Spleen (tissue), 11 donors: ENCODE results near the gene FAM117A. TPM values are rescaled to one million over a fixed set of nuclear protein-coding genes. Genes with fewer than 3 reads are reported as not detected.

Source experiments
- DNase-seq: peaks from one replicate; pipeline ENCODE4 v3.0.0-alpha.2; 2020
- H3K27ac ChIP-seq, 8 donors: fragments of 200-600 bp; sonication (generic) in 7 of 8; 1 replicate in 4 of 8; 2 replicates in 4 of 8; pipeline versions ENCODE4 v1.5.0 to v1.8.0; 2016 to 2021; ENCODE audit warnings: inconsistent platforms in 4 of 8, mild to moderate bottlenecking in 4 of 8, moderate library complexity in 1 of 8
- H3K27me3 ChIP-seq, 7 donors: fragments of 200-600 bp; sonication (generic) in 6 of 7; replicated peaks in 1 of 7; 1 replicate in 4 of 7; 2 replicates in 3 of 7; pipeline versions ENCODE4 v1.5.0 to v1.8.0; 2016 to 2021; ENCODE audit warnings: inconsistent platforms in 3 of 7, mild to moderate bottlenecking in 1 of 7
- H3K36me3 ChIP-seq, 6 donors: fragments of 200-600 bp; sonication (generic) in 5 of 6; 1 replicate in 4 of 6; 2 replicates in 2 of 6; pipeline versions ENCODE4 v1.5.0 to v1.8.0; 2016 to 2021; ENCODE audit warnings: inconsistent platforms in 2 of 6
- H3K4me1 ChIP-seq, 6 donors: fragments of 200-600 bp; sonication (generic) in 5 of 6; 1 replicate in 3 of 6; 2 replicates in 3 of 6; pipeline versions ENCODE4 v1.5.0 to v1.8.0; 2016 to 2021; ENCODE audit warnings: inconsistent platforms in 3 of 6
- H3K4me3 ChIP-seq, 8 donors: fragments of 200-600 bp; sonication (generic) in 7 of 8; 1 replicate in 4 of 8; 2 replicates in 4 of 8; pipeline versions ENCODE4 v1.5.0 to v1.8.0; 2016 to 2021; ENCODE audit warnings: inconsistent platforms in 4 of 8, mild to moderate bottlenecking in 4 of 8, moderate library complexity in 2 of 8
- H3K9me3 ChIP-seq, 8 donors: fragments of 200-600 bp; sonication (generic) in 7 of 8; 1 replicate in 4 of 8; 2 replicates in 4 of 8; pipeline versions ENCODE4 v1.5.0 to v1.8.0; 2016 to 2021; ENCODE audit warnings: inconsistent platforms in 4 of 8
- CTCF ChIP-seq, 11 experiments: fragments of 200-600 bp in 7 of 11; fragments of 450-650 bp in 4 of 11; sonication (generic) in 4 of 11; IDR thresholded peaks in 8 of 11; conservative IDR thresholded peaks in 3 of 11; 1 replicate in 7 of 11; 2 replicates in 4 of 11; pipeline versions ENCODE4 v1.4.0 to v1.8.0; 2016 to 2021; ENCODE audit warnings: antibody characterized with exemption in 11 of 11, inconsistent platforms in 4 of 11, mild to moderate bottlenecking in 1 of 11
- POLR2A ChIP-seq, 3 donors: fragments of 450-650 bp; IDR thresholded peaks; one replicate each; pipeline ENCODE4 v1.5.1; 2017; ENCODE audit warnings: antibody characterized with exemption in 3 of 3, mild to moderate bottlenecking in 1 of 3
- POLR2AphosphoS5 ChIP-seq, 3 donors: sonication (generic); formaldehyde crosslinking; IDR thresholded peaks; one replicate each; pipeline ENCODE4 v1.5.1; 2017; ENCODE audit warnings: antibody characterized with exemption in 3 of 3
- WGBS, 5 donors: extraction: QIAGEN DNeasy Blood & Tissue Kit in 3 of 5; methylation state at CpG; one replicate each; pipeline versions ENCODE4 v1.1.5 to v1.1.7; 2013 to 2018; 5-methylcytosine and 5-hydroxymethylcytosine counted together
- intact Hi-C: fragments of 100-400 bp; cut with DNase I; formaldehyde crosslinking; loops from one replicate; pipeline ENCODE4 v1.15.0; 2023; ENCODE audit warnings: low total_unique reads
- polyA plus RNA-seq, 3 donors: library from polyadenylated mRNA; stranded (reverse); fragments of 200-250 nt; gene quantifications; one replicate each; pipeline ENCODE4 v1.2.1, GENCODE V29; 2013
- total RNA-seq, 7 donors: library from RNA; depleted of rRNA in 3 of 7; stranded (reverse); fragments of >200 nt in 3 of 7; fragmentation: NEBNext Ultra II Directional in 4 of 7; extraction: Animal tissue kit (Norgen Biotek cat#: 25700) in 4 of 7; gene quantifications; one replicate each; pipeline versions ENCODE4 v1.1.0 to v1.2.1, GENCODE V29; 2016 to 2021
- donor health status: healthy with polysubstance abuse.
- donor health status: DM: no; HTN: no; CAD: no; lungs with moderate emphysema.
- donor health status: DM: no; HTN: no; CAD: no.
- donor health status: Bipolar disorder and iron deficiency.
- donor health status: healthy.
- donor health status: DM: no; HTN: no; CAD: no.
- donor health status: DM: yes; HTN: yes; CAD: no.

Gene FAM117A
- total and polyA plus RNA-seq, 10 donors, result 15.6 to 87.4 (median 47.4) TPM

GRCh38 chr17:49753959-49754391, 10.0 kb downstream of the FAM117A start:
- TF ChIP-seq POLR2AphosphoS5 (IDR thresholded peaks at IDR 0.05) (no peak), CTCF (IDR thresholded peaks at IDR 0.05 in 8 of 11, conservative IDR thresholded peaks at IDR 0.05 in 3 of 11) (no peak), POLR2A (IDR thresholded peaks at IDR 0.05) (no peak)

GRCh38 chr17:49752508-49752907, 11.4 kb downstream of the FAM117A start:
- Histone ChIP-seq H3K27me3 (no peaks in the 10 kb centered on the region), H3K9me3 (no peaks in the 10 kb centered on the region), H3K4me3 (no peak overlapping the region), H3K4me1 (peaks cover 46 to 100% (median 86%) of the 10 kb centered on the region in 6 donors), H3K27ac (peak overlapping the region in 4 of 8 donors; percentile 4 to 61 (median 31)), H3K36me3 (peaks cover 0 to 23% (median under 1%) of the 10 kb centered on the region in 6 donors)
- DNase-seq, result no peak
- TF ChIP-seq CTCF (IDR thresholded peaks at IDR 0.05 in 8 of 11, conservative IDR thresholded peaks at IDR 0.05 in 3 of 11), result no peak
- no peak for TF ChIP-seq POLR2AphosphoS5 (IDR thresholded peaks at IDR 0.05)
- TF ChIP-seq POLR2A (IDR thresholded peaks at IDR 0.05), result no peak
- 61 to 81% (median 71%) methylated on average over 3 of the region's 3 CpGs for WGBS, 5 donors
- intact Hi-C loops, result no loop called here

More at GRCh38 chr17:49753959-49754391, 10.0 kb downstream of the FAM117A start:
- H3K27ac ChIP-seq, result peak overlapping the region in 6 of 8 donors; percentile 6 to 61 (median 53)
- intact Hi-C loops, result no loop called here
- peaks cover 31 to 100% (median 81%) of the 10 kb centered on the region in 6 donors for H3K4me1 ChIP-seq
- no peaks in the 10 kb centered on the region for H3K9me3 ChIP-seq
- no peak for DNase-seq
- peaks cover 0 to 35% (median 7%) of the 10 kb centered on the region in 6 donors for H3K36me3 ChIP-seq
- 59 to 78% (median 61%) methylated on average over 8 of the region's 8 CpGs for WGBS, 5 donors
- H3K27me3 ChIP-seq, result no peaks in the 10 kb centered on the region
- H3K4me3 ChIP-seq, result no peak overlapping the region

DNA sequence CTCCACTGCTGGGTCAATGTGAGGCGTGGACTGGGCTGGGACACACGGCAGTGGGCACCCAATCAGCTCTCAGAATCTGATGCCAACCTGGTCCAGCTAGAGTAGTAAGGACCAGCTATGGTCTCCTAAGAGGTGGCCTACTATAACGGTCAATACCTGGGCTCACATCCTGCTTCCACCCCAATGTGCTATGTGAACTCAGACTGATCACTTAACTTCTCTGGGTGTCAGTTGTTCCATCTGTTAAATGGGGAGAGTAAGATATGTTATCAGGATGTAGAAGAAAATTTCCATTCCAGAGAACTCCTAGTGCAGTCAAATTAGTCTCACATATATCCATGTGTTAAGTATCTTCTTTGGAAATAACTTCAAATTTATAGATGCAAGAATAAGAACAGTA, 14.2 kb downstream of the FAM117A start:
- no peak for DNase-seq
- H3K4me3 ChIP-seq, result no peak overlapping the region
- no peak for TF ChIP-seq CTCF (IDR thresholded peaks at IDR 0.05 in 8 of 11, conservative IDR thresholded peaks at IDR 0.05 in 3 of 11)
- no peak for TF ChIP-seq POLR2AphosphoS5 (IDR thresholded peaks at IDR 0.05)
- peak overlapping the region in 7 of 8 donors; percentile 14 to 95 (median 94) for H3K27ac ChIP-seq
- intact Hi-C loops, result no loop called here
- H3K4me1 ChIP-seq, result peaks cover 59 to 100% (median 88%) of the 10 kb centered on the region in 6 donors
- H3K9me3 ChIP-seq, result no peaks in the 10 kb centered on the region
- WGBS, 5 donors, result 78 to 90% (median 82%) methylated on average over 3 of the region's 3 CpGs
- peaks cover 0 to 16% (median 0%) of the 10 kb centered on the region in 6 donors for H3K36me3 ChIP-seq
- no peaks in the 10 kb centered on the region for H3K27me3 ChIP-seq

DNA sequence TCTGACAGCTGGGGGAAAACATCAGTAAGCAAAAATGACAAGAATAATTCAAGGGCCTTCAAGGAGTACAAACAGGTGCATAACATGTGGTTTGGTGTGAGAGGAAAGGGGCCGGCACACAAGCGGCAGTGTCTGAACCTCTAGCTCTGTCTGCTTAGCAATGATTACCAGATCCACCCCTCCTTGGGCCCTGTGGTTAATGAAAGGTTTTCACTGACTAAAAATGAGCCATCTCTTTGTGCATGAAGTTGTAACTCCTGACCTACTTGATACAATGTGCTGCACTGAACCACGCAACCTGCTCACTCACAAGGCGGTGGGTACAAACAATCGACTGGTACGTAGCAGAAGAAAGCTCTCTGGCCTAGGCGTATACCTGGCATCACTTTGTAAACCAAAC, 15.1 kb downstream of the FAM117A start:
- Histone ChIP-seq H3K4me3 (peak overlapping the region in 1 of 8 donors; percentile 17), H3K4me1 (peaks cover 66 to 100% (median 88%) of the 10 kb centered on the region in 6 donors), H3K27ac (peak overlapping the region; percentile 68 to 95 (median 91)), H3K36me3 (peaks cover 0 to 10% (median 0%) of the 10 kb centered on the region in 6 donors), H3K27me3 (no peaks in the 10 kb centered on the region), H3K9me3 (no peaks in the 10 kb centered on the region)
- no peak for DNase-seq
- intact Hi-C loops, result no loop called here
- 42 to 58% (median 44%) methylated on average over 7 of the region's 7 CpGs for WGBS, 5 donors
- TF ChIP-seq CTCF (IDR thresholded peaks at IDR 0.05 in 8 of 11, conservative IDR thresholded peaks at IDR 0.05 in 3 of 11) (no peak), POLR2A (IDR thresholded peaks at IDR 0.05) (no peak), POLR2AphosphoS5 (IDR thresholded peaks at IDR 0.05) (peak in 1 of 3 donors; percentile 63)
